Stimulated activated CD4-positive, alpha-beta T cell treated with anti-CD3 and anti-CD28 coated beads, Interleukin-12 subunit alpha, Interleukin-12 subunit beta, amount 100 ng/mL, for 24 hours (primary cell): ENCODE measurements around the gene PPARD.
"Not testable (repeated sequence)": the region's sequence is repeated elsewhere in the genome, so short reads cannot be mapped to it uniquely, and the experiment has no call there.

Source experiments
- DNase-seq, 2 experiments: peaks; one replicate each; pipeline ENCODE4 v3.0.0-alpha.2; 2020; ENCODE audit warnings: low read depth in 2 of 2

PPARD gene

DNA sequence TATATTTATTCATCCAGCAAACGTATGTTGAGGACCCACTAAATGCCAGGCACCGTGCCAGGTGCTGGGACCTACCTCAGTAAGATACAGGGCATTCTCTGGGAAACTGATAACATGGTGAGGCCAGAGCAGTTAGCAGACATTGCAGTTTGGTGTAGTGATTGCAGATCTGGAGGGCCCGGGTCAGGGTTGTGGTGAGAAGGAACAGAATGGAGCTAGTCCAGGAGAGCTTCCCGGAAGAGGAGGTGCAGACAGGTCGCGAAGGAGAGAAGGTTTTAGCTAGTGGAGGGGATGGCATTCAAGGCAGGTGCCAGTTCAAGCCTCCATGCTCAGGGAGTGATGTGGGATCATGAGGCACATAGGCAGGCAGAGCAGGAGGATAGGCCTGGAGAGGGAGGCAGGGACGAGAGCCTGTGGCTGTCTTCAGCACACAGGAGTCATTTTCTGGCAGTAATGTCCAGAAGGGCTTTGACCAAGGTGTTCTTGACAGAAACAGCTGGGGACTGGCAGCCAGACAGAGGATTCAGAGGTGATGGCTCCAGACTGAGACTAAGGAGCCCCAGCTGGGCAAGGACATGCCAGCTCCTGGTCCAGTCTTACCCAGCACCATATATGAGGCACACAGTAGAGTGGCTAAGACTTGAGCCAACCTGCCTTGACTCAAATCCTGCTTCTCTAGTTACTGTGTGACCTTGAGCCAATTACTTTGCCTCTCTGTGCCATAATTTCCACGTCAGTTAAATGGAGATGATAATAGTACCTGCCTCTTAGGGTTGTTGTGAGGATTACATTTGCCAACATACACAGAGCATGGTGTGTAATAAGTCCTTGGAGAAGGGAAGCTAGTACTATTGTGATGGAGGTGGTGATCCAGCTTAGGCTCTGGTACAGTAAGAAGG lies 61.4 kb downstream of the PPARD start:
- no peak for DNase-seq

DNA sequence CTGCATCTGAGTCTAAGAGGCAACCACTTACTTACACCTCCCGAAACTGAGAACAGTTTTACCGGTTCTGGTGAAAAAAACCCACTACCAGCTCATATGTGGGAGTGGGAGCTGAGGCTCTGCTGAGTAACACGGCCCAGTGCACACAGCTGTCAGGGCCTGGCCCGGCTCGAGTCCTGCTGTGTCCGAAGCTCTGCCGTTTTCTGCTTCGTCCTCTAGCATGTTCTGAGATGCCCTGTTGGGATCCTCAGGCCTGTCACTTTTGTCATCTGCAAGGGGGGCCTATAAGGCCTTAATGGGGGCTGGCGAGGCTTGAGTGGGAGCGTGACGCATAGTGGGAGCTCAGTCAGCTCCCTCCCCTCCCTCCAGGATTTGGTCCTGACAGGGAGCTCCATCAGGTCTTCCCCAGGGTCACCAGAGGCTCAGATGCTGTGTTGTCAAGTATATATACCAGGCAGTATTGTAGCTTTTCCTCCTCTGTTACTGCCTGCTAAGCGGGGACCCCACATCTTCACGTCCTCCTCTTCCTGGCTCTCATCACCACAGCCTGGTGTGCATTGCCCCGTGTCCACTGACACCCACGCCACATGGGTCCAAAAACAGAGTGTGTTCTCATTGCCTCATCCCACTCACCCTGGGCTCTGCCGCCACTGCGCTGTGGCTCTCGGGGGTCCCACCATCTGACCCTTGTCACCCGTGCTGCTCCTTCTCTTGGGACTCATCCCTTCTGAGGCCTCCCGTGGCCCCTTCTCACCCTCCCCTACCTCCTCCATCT lies 64.5 kb downstream of the PPARD start:
- DNase-seq, result no peak

DNA sequence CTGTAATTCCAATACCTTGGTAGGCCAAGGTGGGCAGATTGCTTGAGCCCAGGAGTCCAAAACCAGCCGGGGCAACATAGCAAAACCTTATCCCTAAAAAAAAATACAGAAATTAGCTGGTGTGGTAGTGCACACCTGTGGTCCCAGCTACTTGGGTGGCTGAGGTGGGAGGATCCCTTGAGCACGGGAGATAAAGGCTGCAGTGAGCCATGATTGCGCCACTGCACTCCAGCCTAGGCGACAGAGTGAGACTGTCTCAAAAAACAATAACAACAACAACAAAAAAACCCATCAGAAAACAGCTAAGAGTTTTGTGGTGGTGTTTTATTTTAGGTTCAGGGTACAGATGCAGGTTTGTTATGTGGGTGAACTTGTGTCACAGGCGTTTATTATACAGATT lies 66.9 kb downstream of the PPARD start:
- no peak for DNase-seq

DNA sequence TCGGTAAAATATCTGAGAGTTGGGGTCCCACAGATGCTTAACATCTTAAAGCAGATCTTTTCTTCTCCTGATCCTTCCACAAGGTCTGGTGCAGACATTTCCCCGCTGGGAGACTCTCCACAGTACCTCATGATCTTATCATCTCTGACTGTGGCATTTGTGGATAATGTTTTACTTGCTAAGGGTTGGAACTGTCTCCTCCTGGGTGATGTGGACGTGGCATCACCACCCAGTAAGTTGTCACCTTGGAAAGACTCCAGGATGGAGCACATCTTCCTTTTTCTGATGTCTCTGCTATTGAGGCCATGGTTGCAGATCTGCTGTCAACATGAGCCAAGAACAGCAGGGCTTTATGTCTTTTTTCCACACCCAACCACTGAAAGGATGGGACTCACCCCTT lies 67.8 kb downstream of the PPARD start:
- DNase-seq, result no peak

DNA sequence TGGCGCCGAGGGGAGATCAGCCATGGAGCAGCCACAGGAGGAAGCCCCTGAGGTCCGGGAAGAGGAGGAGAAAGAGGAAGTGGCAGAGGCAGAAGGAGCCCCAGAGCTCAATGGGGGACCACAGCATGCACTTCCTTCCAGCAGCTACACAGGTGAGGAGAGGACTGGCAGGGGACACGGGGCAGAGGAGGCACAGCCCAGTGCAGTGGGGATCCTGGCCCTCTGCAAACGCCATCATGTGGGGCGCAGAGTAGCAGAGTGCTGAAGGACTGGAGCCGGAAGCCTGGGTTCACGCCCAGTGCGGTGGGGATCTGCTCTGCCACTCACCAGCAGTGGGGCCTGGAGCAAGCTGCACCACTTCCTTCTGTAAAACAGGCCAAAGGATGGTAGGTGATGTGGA lies 68.7 kb downstream of the PPARD start:
- no peak for DNase-seq

DNA sequence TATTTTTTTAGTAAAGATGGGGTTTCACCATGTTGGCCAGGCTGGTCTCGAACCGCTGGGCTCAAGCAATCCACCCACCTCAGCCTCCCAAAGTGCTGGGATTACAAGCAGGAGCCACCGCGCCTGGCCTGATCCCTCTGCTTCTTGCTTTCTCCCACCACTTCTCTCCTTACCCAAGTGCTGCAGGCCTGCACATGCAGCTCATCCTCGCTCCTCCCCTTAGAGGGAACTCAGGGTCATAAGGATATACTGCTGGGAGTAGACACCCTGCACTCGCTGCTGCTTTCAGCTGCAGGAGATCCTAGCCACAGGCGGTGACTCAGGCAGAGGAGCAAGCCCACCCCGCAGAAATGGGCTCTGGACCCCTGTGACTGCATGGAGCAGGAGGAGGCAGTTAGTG lies 69.7 kb downstream of the PPARD start:
- DNase-seq, result no peak

DNA sequence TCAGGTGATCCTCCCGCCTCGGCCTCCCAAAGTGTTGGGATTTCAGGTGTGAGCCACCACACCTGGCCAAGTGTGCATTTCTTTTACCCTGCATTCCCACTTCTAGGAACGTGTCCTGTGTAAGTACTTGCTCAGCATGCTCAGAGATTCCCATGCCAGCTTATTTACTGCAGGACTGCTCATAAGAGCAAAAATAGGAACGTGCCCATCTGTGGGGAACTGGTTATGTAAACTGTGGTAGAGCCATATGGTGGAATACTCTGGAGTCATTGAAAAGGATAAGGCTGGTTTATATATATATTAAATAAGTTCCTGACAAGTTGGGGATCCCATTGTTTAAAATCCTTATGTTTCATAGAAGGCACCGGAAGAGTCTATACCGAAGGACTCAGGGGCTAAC lies 71.6 kb downstream of the PPARD start:
- DNase-seq, result no peak

DNA sequence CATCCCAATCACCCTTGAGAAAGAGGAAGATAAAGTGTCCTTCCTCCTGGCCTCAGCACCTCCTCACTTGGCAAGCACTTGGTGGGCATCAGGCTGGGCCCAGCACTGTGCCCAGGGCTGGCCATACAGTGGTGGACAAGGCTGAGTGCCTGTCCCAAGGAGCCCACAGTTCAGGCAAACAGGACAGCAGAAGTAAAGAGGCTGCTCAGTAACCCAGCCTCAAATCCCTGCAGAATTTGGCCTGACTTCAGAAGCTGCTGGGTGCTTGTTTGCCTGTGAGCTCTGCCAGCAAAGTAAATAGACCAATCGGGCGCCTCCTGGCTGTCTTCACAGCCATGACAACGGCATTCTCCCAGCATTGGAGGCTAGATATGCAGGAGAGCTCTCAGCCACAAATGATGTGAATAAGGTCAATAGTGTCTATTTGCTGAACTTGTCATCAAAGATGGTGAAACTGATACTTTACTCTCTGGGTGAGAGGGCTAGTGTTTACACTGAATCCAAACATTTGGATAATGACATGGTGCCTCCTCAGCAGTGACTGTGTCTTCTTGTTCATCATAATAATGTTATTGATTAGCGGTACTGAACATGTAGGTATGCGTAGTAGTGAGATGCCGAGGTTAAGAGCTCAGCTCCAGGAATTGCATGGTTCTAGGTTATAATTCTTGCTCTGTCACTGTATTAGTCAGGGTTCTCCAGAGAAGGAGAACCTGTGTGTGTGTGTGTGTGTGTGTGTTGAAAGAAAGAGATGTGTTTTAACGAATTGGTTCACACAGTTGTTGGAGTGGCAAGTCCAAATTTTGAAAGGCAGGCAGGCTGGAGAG lies 72.9 kb downstream of the PPARD start:
- no peak for DNase-seq

DNA sequence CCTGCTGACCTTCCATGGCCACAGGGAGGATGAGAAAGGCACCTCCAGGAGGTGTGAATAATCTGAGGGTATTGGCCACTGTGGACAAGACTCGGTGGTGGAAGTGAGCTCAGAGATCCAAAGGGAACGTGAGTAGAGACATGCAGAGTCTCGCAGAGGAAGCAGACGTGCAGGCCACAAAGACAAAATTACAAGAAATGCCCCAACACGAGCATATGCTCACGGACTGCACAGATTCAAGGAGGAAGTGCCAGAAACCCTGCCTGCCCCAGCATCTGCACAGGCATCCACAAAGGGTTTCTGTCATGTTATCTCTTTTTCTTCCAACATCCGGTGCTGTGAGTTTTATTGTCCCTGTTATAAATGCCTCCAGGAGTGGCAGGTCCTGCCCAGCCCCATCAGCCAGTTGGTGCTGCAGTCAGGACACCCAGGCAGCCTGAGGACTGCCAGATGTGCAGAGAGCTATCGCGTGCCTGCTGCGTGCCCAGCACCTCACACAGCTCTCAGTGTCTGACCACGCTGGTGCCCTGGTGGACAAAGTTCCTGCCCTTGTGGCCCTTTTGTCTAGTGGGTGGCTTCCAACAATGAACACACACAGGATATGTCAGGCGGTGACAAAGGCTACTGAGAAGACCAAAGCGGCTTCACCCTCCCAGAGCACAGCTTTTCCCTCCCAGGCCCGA lies 75.8 kb downstream of the PPARD start:
- DNase-seq, result no peak

DNA sequence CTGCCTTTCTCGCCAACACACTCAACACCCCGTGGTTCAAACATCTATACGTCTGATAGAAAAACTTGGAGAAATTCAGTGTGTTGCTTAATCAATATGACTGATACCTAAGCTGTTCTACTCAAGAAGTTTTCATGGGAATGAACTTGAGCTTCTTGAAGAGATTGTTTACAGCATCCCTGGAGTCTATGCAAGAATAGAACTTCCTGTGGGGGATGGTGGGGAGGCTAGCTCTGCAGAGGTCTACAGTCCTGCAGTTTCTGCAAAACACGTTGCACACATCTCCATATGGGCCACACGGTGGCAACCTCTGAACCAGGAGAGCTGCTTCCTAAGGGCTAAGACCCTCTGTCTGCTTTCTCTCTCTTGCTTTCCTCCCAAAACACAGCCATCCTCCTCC lies 77.1 kb downstream of the PPARD start:
- DNase-seq, result no peak

DNA sequence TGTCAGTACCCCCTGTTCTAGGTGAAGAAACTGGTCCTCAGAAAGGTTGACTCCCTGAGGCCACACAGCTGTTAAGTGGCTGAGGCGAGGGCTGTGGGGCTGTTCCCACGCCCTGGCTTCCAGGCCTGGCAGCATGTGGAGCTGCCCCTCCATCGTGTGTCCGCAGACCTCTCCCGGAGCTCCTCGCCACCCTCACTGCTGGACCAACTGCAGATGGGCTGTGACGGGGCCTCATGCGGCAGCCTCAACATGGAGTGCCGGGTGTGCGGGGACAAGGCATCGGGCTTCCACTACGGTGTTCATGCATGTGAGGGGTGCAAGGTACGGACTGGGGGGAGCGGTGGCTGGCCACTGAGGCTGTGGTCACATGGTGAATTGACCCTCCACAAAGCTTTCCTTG lies 77.6 kb downstream of the PPARD start:
- DNase-seq, result no peak

DNA sequence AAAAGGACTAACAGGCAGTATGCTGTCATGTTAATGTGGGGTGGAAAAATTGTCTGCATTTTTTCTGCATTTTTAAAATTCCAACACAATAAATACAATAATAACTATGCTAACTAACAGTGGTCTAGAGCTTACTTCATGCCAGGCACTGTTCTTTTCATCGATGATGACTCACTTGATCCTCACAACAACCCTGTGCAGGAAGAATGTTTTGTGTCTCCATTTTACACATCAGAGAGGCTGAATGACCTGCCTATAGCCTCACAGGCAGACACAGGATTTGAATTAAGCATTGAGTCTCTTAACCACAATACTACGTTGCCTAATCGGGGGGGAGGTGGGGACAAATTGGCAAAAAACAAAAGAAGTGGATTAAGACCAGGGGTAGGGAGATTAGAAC lies 82.9 kb downstream of the PPARD start:
- no peak for DNase-seq

DNA sequence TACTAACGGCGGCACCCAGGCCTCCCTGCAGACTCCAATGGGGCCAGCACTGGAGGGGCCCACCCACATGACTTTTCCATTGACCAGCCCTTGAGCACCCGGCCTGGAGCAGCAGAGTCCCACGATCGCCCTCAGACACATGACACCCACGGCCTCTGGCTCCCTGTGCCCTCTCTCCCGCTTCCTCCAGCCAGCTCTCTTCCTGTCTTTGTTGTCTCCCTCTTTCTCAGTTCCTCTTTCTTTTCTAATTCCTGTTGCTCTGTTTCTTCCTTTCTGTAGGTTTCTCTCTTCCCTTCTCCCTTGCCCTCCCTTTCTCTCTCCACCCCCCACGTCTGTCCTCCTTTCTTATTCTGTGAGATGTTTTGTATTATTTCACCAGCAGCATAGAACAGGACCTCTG lies 83.7 kb downstream of the PPARD start:
- DNase-seq, result no peak

DNA sequence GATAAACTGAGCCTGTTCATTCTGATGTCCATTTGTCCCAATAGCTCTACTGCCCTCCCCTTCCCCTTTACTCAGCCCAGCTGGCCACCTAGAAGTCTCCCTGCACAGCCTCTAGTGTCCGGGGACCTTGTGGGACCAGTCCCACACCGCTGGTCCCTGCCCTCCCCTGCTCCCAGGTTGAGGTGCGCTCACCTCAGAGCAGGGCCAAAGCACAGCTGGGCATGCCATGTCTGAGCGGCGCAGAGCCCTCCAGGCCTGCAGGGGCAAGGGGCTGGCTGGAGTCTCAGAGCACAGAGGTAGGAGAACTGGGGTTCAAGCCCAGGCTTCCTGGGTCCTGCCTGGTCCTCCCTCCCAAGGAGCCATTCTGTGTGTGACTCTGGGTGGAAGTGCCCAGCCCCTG lies 85.1 kb downstream of the PPARD start:
- no peak for DNase-seq

DNA sequence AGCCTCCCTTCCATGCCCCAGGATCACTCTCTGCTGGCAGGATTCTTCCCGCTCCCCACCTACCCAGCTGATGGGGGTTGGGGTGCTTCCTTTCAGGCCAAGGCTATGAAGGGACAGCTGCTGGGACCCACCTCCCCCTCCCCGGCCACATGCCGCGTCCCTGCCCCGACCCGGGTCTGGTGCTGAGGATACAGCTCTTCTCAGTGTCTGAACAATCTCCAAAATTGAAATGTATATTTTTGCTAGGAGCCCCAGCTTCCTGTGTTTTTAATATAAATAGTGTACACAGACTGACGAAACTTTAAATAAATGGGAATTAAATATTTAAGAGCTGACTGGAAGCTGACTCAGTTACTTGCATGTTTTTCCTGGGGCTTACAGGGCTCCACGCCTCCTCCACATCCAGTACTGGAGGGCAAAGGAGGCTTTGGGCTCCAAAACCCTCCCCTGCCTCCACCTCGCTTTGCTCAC lies 85.5 kb downstream of the PPARD start:
- DNase-seq, result no peak

DNA sequence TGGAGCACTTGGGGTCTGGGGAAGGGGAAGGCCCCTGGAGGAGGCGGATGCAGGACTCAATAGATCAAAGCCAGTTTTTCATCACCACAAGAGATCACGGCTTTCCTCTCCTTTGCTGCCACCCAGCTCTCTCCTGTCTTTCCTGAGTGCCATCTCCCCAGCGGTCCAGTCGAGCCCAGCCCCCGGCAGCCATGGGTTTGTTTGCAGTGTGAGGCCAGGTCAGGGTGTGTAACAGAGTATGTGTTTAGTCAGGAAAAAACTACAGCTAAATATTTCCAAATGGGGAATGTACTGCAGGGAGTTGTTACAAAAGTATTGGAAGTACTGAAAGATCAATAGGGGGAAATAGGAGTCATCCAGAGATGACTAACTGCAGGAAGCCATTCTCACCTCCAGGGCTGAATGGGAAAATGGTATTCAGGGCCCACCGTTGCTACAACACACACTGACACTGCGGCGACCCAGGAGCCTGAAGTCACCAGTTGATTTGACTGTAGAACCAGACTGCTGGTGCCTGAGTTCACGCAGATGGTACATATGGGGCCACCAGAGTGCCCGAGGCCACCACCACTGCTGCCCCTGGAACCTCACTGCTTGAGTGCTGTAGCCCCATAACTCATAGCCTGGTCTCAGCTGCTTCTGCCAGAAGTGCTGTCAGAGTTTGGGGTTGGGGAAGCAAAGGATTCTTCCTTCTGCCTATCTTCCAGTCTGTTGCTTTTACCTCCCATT lies 86.2 kb downstream of the PPARD start:
- DNase-seq, result no peak

DNA sequence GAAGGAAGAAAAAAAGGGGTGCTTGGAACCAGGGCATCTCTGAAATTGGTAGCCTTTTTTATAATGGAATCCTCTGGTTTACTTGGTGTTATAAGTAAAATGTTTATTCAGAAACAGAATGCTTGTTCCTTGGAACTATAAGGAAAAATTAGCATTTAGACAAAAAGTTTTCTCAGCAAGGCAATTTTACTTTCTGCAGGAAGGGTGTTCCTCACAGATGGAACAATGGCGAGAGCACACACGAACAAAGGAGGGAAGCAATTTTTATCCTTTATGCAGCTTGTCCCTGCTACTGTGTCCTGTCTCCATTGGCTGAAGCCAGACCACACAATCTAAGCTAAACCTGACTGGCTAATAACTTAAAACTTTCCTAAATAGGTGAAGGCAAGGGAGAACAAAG lies 87.1 kb downstream of the PPARD start:
- DNase-seq, result no peak

DNA sequence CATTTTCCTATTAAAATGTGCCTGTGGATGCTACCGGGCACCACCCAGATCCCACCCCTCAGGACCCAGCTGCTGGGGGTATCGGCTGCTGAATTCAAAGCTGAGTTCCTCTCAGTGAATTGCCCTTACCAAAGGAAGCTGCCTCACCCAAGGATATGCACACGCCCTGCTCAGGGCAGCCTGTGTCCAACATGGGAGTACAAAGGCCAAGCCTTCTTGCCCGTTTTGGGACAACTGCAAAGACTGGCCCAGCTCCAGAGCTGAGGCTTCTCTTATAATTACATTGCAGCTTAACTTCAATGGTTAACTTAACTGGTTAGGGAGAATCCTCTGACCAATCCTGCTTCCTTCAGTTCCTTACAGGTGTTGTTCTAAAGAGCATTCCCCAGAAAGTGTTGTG lies 89.9 kb downstream of the PPARD start:
- no peak for DNase-seq

DNA sequence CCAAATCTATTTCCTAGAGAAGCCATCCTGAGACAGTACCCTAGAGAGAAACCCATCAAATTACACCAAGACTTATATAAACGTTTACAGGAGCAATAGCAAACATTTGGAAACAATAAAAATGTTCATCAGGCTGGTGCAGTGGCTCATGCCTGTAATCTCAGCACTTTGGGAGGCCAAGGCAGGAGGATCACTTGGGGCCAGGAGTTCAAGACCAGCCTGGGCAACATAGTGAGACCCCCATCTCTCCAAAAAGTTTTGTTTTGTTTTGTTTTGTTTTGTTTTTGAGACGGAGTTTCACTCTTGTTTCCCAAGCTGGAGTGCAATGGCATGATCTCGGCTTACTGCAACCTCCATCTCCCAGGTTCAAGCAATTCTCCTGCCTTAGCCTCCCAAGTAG lies 90.3 kb downstream of the PPARD start:
- DNase-seq, result not testable (repeated sequence)

DNA sequence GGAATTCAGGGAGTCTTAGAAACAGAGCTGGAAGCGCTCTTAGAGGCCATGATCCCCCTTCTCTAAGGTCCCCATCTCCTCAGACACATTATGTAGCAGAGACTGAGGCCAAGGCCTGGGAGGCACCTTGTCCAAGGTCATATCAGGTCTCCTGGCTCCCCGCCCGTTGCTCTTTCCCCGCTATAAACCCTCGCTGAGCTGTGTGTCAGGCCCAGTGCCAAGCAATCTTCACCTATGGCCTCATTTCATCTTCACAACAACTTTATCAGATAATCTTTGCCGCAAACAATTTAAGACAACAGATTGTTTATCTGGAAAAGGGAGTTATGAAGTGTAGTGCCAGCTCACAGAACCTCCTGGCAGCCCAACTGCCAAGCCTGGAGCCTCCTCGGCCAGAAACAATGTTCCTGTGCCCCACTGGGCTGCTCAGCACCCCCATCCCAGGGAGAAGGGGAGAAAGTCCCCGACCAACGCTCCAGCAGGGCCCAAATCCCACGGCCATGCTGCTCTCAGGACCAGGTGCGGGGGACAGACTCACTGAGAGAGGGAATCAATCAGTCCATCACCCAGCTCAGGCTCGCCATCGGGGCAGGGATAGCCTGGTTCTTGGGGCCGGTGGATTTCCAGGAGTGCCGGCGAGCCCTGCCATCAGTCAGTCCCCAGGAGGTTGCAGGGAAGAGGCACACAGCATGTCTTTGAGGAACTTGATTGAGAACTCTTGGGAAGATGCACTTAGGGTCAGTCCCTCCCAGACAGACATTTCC lies 92.9 kb downstream of the PPARD start:
- no peak for DNase-seq
